Neural cell (in vitro differentiated cells): Measurements from ENCODE around the gene HM13.

ENCODE experiments used
- EZH2 ChIP-seq: fragments of 200-600, 300-800 bp; shearing (Covaris generic), sonication (generic); IDR thresholded peaks from 2 replicates; pipeline ENCODE4 v1.6.1; 2014; ENCODE audit warnings: antibody characterized with exemption, low read length, borderline replicate concordance, mild to moderate bottlenecking; ENCODE audit not compliant: insufficient read depth, poor library complexity, severe bottlenecking
- MXI1 ChIP-seq: fragments of 450-650 bp; conservative IDR thresholded peaks from 2 replicates; pipeline ENCODE4 v1.6.1; 2014; ENCODE audit warnings: antibody characterized with exemption, mild to moderate bottlenecking; ENCODE audit not compliant: poor library complexity, severe bottlenecking
- POLR2AphosphoS5 ChIP-seq: IDR thresholded peaks from 2 replicates; pipeline ENCODE4 v1.6.1; 2012
- RAD21 ChIP-seq: fragments of 450-650 bp; conservative IDR thresholded peaks from 2 replicates; pipeline ENCODE4 v1.6.1; 2014; ENCODE audit warnings: antibody characterized with exemption, mild to moderate bottlenecking, moderate library complexity
- SMC3 ChIP-seq: fragments of 450-650 bp; conservative IDR thresholded peaks from 2 replicates; pipeline ENCODE4 v1.6.1; 2014; ENCODE audit warnings: antibody characterized with exemption, mild to moderate bottlenecking, moderate library complexity; ENCODE audit not compliant: poor library complexity
- TF ChIP-seq, protein P1 (sequence below): fragments of 450-650 bp; IDR thresholded peaks from 2 replicates; pipeline ENCODE4 v1.5.1; 2014; ENCODE audit warnings: antibody characterized with exemption, mild to moderate bottlenecking, moderate library complexity; ENCODE audit not compliant: poor library complexity, severe bottlenecking

DNA sequence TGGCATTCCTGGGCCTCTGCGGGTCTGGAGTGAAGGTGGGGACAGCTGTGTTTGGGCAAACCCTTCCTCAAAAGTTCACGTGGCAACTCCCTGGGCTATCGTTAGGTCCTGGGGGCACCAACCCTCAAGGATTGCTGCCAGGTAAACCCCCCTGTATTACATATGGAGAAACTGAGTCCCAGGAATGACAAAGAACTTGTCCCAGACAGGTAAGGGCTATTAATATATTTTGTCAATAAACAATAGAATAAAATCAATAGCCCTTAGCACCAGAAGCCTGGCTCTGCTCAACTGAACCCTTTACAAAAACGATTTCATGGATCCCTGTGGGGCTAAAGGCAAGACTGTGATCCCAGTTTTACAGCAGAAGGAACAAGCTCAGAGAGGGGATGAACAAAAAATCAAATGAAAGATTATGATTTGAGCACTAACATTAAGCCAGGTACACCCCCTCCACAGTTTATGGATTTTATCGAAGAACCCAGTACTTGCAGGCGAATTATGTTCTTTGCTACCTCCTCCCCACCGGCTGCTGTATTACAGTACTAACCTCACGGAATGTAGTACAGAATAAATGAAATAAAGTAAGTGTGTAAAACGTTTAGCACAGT lies 93.5 kb downstream of the HM13 start:
- TF ChIP-seq MXI1, result no peak
- TF ChIP-seq, protein P1, sequence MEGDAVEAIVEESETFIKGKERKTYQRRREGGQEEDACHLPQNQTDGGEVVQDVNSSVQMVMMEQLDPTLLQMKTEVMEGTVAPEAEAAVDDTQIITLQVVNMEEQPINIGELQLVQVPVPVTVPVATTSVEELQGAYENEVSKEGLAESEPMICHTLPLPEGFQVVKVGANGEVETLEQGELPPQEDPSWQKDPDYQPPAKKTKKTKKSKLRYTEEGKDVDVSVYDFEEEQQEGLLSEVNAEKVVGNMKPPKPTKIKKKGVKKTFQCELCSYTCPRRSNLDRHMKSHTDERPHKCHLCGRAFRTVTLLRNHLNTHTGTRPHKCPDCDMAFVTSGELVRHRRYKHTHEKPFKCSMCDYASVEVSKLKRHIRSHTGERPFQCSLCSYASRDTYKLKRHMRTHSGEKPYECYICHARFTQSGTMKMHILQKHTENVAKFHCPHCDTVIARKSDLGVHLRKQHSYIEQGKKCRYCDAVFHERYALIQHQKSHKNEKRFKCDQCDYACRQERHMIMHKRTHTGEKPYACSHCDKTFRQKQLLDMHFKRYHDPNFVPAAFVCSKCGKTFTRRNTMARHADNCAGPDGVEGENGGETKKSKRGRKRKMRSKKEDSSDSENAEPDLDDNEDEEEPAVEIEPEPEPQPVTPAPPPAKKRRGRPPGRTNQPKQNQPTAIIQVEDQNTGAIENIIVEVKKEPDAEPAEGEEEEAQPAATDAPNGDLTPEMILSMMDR, result no peak
- no peak for TF ChIP-seq EZH2
- no peak for TF ChIP-seq POLR2AphosphoS5
- no peak for TF ChIP-seq RAD21
- no peak for TF ChIP-seq SMC3
